T-cell (primary cell): ENCODE results near the gene NRSN2. TPM values are rescaled to one million over a fixed set of nuclear protein-coding genes. Genes with fewer than 3 reads are reported as not detected.
A peak's percentile ranks its signal among the peaks of the same experiment; 100 is the strongest.

ENCODE experiments used
- ATAC-seq, 4 experiments: fragments of 200-7000 bp in 3 of 4; fragments of 150-1000 bp in 1 of 4; cut with Tn5 transposase; replicated peaks in 1 of 4; 1 replicate in 3 of 4; 2 replicates in 1 of 4; pipeline ENCODE4 v1.10.0; 2021; ENCODE audit warnings: moderate library complexity in 3 of 4, mild to moderate bottlenecking in 2 of 4, moderate number of reproducible peaks in 1 of 4
- CTCF ChIA-PET, 2 donors: fragments of 300-600 bp; sonication (Branson Sonifier 250); formaldehyde crosslinking; loops; one replicate each; lab custom pipeline; 2022; ENCODE audit warnings: antibody characterized with exemption in 2 of 2; lab: Charles Lee
- POLR2A ChIA-PET, 2 donors: fragments of 300-600 bp; sonication (Branson Sonifier 250); formaldehyde crosslinking; loops; one replicate each; lab custom pipeline; 2022; ENCODE audit warnings: antibody characterized with exemption in 2 of 2; lab: Charles Lee
- DNase-seq, 35 experiments: peaks; one replicate each; pipeline versions ENCODE4 v3.0.0 to v3.0.0-alpha.2; 2013 to 2023
- H3K27ac ChIP-seq: one replicate; pipeline ENCODE4 v1.5.1; 2013; ENCODE audit warnings: low read length
- H3K27me3 ChIP-seq, 2 experiments: replicated peaks in 1 of 2; 1 replicate in 1 of 2; 2 replicates in 1 of 2; pipeline versions ENCODE4 v1.6.1 to v1.7.0; 2013; ENCODE audit warnings: low read length in 1 of 2, mixed read lengths in 1 of 2; ENCODE audit not compliant: control insufficient read depth in 2 of 2, insufficient read depth in 2 of 2; ENCODE audit errors: extremely low read depth in 1 of 2
- H3K36me3 ChIP-seq, 2 donors: 1 replicate in 1 of 2; 2 replicates in 1 of 2; pipeline versions ENCODE4 v1.6.1 to v1.7.0; 2013; ENCODE audit warnings: low read length in 1 of 2; ENCODE audit not compliant: control insufficient read depth in 2 of 2, insufficient read depth in 1 of 2; ENCODE audit errors: extremely low read depth in 1 of 2
- H3K4me1 ChIP-seq, 2 experiments: 1 replicate in 1 of 2; 2 replicates in 1 of 2; pipeline versions ENCODE4 v1.6.1 to v1.7.0; 2013; ENCODE audit warnings: low read length in 2 of 2, mixed read lengths in 1 of 2; ENCODE audit not compliant: insufficient read depth in 2 of 2, control insufficient read depth in 1 of 2; ENCODE audit errors: extremely low read depth in 1 of 2
- H3K4me3 ChIP-seq, 2 donors: 1 replicate in 1 of 2; 2 replicates in 1 of 2; pipeline versions ENCODE4 v1.5.1 to v1.7.0; 2013; ENCODE audit warnings: mild to moderate bottlenecking in 2 of 2, low read length in 1 of 2, moderate library complexity in 1 of 2; ENCODE audit not compliant: control insufficient read depth in 1 of 2; ENCODE audit errors: extremely low read depth in 1 of 2
- H3K9me3 ChIP-seq: 2 replicates; pipeline ENCODE4 v1.7.0; 2013
- H3K27ac Mint-ChIP-seq, 2 donors: one replicate each; pipeline ENCODE4 v1.8.0; 2020 to 2021; ENCODE audit warnings: mild to moderate bottlenecking in 2 of 2, mixed read lengths in 2 of 2
- H3K27me3 Mint-ChIP-seq, 2 donors: one replicate each; pipeline ENCODE4 v1.8.0; 2021 to 2022; ENCODE audit warnings: mixed read lengths in 2 of 2
- H3K36me3 Mint-ChIP-seq: one replicate; pipeline ENCODE4 v1.8.0; 2021; ENCODE audit warnings: mixed read lengths
- H3K4me1 Mint-ChIP-seq, 3 donors: one replicate each; pipeline ENCODE4 v1.8.0; 2020 to 2022; ENCODE audit warnings: mixed read lengths in 3 of 3, mild to moderate bottlenecking in 1 of 3
- H3K4me3 Mint-ChIP-seq, 3 donors: one replicate each; pipeline ENCODE4 v1.8.0; 2020 to 2022; ENCODE audit warnings: mild to moderate bottlenecking in 3 of 3, mixed read lengths in 3 of 3, moderate library complexity in 3 of 3
- H3K9me3 Mint-ChIP-seq, 3 donors: one replicate each; pipeline ENCODE4 v1.8.0; 2020 to 2022; ENCODE audit warnings: mixed read lengths in 3 of 3
- WGBS: methylation state at CpG from one replicate; pipeline ENCODE4 v1.1.5; 2013; ENCODE audit warnings: missing lambda C conversion rate; ENCODE audit not compliant: insufficient coverage; 5-methylcytosine and 5-hydroxymethylcytosine counted together
- total RNA-seq, 35 experiments: library from RNA in 6 of 35; stranded (reverse) in 6 of 35; fragments of 120-200 nt in 1 of 35; gene quantifications; one replicate each; pipeline versions ENCODE4 v1.2.1 to v1.2.4 and lab custom pipeline; 2013 to 2026

Gene NRSN2
- total RNA-seq (1 to 10 TPM in 4 of 5 donors, under 1 TPM in 1; 0.70 to 1.8 (median 1.3) TPM), total RNA-seq (lab: John Stamatoyannopoulos, UW) (0.04 to 1.9 (median 0.43) reads per million in 29 experiments)
- 0.55 TPM for total RNA-seq (2013)

GRCh38 chr20:346640-347316, at the start of gene NRSN2:
Gene NRSN2, plus strand, starts transcription at chr20:347111. Its CDS starts 2,533 bp downstream, at chr20:349644.
- peak in 2 of 35 experiments; percentile 23 to 35 for DNase-seq
- POLR2A ChIA-PET = no interaction called here
- H3K9me3 Mint-ChIP-seq = peaks cover 0 to 4% (median 1%) of the 10 kb centered on the region in 3 donors

GRCh38 chr20:297925-298775, 48.8 kb upstream of the NRSN2 start:
- H3K27me3 ChIP-seq = no peaks in the 10 kb centered on the region
- Mint-ChIP-seq H3K27me3 (no peaks in the 10 kb centered on the region), H3K4me1 (peaks cover 40 to 58% (median 41%) of the 10 kb centered on the region in 3 donors), H3K4me3 (peak overlapping the region; percentile 99), H3K27ac (peak overlapping the region; percentile 99), H3K9me3 (no peaks in the 10 kb centered on the region), H3K36me3 (peaks cover 6% of the 10 kb centered on the region)
- peaks cover 16 to 24% of the 10 kb centered on the region in 2 experiments for H3K4me1 ChIP-seq
- ChIA-PET POLR2A (interaction anchor here in 1 of 2 donors (0.8 kb wide), 1 partner anchor 26 kb away, joined by 5 read pairs; no protein-coding TSS in a partner anchor), CTCF (interaction anchor here in 1 of 2 donors (0.6 to 2.9 kb wide), 3 partner anchors 24 to 32 kb away, joined by 4 to 11 read pairs (median 4); partner anchors contain the start of gene SOX12)
- DNase-seq (peak in 29 of 35 experiments; percentile 6 to 59 (median 22)), ATAC-seq (peak; percentile 19 to 54 (median 30))
- H3K4me3 ChIP-seq = peak overlapping the region; percentile 81 to 97
- H3K27ac ChIP-seq = peak overlapping the region; percentile 88
- 0% methylated on average over 75 of the region's 75 CpGs for WGBS
- H3K36me3 ChIP-seq = peaks cover 3 to 4% of the 10 kb centered on the region in 2 donors
- H3K9me3 ChIP-seq = no peaks in the 10 kb centered on the region

More at GRCh38 chr20:346640-347316, at the start of gene NRSN2:
- Mint-ChIP-seq H3K27ac (no peak within 1 kb of the TSS), H3K36me3 (no peaks in the 10 kb centered on the region), H3K27me3 (no peaks in the 10 kb centered on the region), H3K4me1 (peaks cover 12 to 16% (median 12%) of the 10 kb centered on the region in 3 donors), H3K4me3 (peak within 1 kb of the TSS; percentile 87 to 90 (median 87))
- Histone ChIP-seq H3K4me3 (peak within 1 kb of the TSS; percentile 72 to 84), H3K4me1 (peaks cover 0 to 23% of the 10 kb centered on the region in 2 experiments), H3K27ac (no peak within 1 kb of the TSS), H3K9me3 (no peaks in the 10 kb centered on the region), H3K27me3 (peaks cover 0 to 16% of the 10 kb centered on the region in 2 experiments), H3K36me3 (no peaks in the 10 kb centered on the region)
- CTCF ChIA-PET = no interaction called here
- ATAC-seq = peak; percentile 27 to 46 (median 37)
- WGBS = 22% methylated on average over 42 of the region's 50 CpGs

- 2% methylated on average over 5 of the region's 15 CpGs for WGBS
- no peaks in the 10 kb centered on the region for H3K9me3 Mint-ChIP-seq
- H3K27ac ChIP-seq = peak overlapping the region; percentile 88
- H3K36me3 ChIP-seq = peaks cover 3 to 4% of the 10 kb centered on the region in 2 donors
- POLR2A ChIA-PET = interaction anchor here in 1 of 2 donors (0.5 kb wide), 1 partner anchor 24 kb away, joined by 4 read pairs; no protein-coding TSS in a partner anchor
- ATAC-seq = peak in 2 of 4 experiments; percentile 10 to 18
- H3K27me3 Mint-ChIP-seq = no peaks in the 10 kb centered on the region
- H3K36me3 Mint-ChIP-seq = peaks cover 6% of the 10 kb centered on the region
- CTCF ChIA-PET = interaction anchor here in 1 of 2 donors (1.1 to 2.9 kb wide), 2 partner anchors 26 to 32 kb away, joined by 4 to 11 read pairs; partner anchors contain the start of gene SOX12
- H3K4me3 Mint-ChIP-seq = peak overlapping the region; percentile 99
- H3K9me3 ChIP-seq = no peaks in the 10 kb centered on the region
- peak in 1 of 35 experiments; percentile 48 for DNase-seq
- H3K27ac Mint-ChIP-seq = peak overlapping the region; percentile 99
- peaks cover 16 to 24% of the 10 kb centered on the region in 2 experiments for H3K4me1 ChIP-seq
- H3K4me3 ChIP-seq = peak overlapping the region; percentile 81 to 97
- H3K4me1 Mint-ChIP-seq = peaks cover 40 to 58% (median 41%) of the 10 kb centered on the region in 3 donors
- H3K27me3 ChIP-seq = no peaks in the 10 kb centered on the region
Observed at GRCh38 chr20:298776-299391, 48.0 kb upstream of the NRSN2 start.

- Mint-ChIP-seq H3K36me3 (peaks cover 6% of the 10 kb centered on the region), H3K9me3 (no peaks in the 10 kb centered on the region), H3K4me3 (peak overlapping the region; percentile 21 to 99 (median 61)), H3K27ac (peak overlapping the region; percentile 34 to 76), H3K27me3 (no peaks in the 10 kb centered on the region), H3K4me1 (peaks cover 40 to 58% (median 40%) of the 10 kb centered on the region in 3 donors)
- Histone ChIP-seq H3K9me3 (no peaks in the 10 kb centered on the region), H3K36me3 (peaks cover 3 to 4% of the 10 kb centered on the region in 2 donors), H3K4me1 (peaks cover 16 to 24% of the 10 kb centered on the region in 2 experiments), H3K27ac (no peak overlapping the region), H3K4me3 (no peak overlapping the region), H3K27me3 (no peaks in the 10 kb centered on the region)
- ChIA-PET POLR2A (no interaction called here), CTCF (interaction anchor here (1.0 to 2.9 kb wide), 3 partner anchors 12 to 31 kb away, joined by 3 to 11 read pairs (median 4); partner anchors contain the start of gene SOX12 (in 1 of the 2))
- ATAC-seq (no peak), DNase-seq (no peak)
- 76% methylated on average over 4 of the region's 10 CpGs for WGBS
Observed at GRCh38 chr20:300345-300990, 46.4 kb upstream of the NRSN2 start.

GRCh38 chr20:301886-302848, 44.7 kb upstream of the NRSN2 start:
- CTCF ChIA-PET = no interaction called here
- H3K4me1 ChIP-seq = peaks cover 11 to 22% of the 10 kb centered on the region in 2 experiments
- H3K9me3 ChIP-seq = no peaks in the 10 kb centered on the region
- H3K4me1 Mint-ChIP-seq = peaks cover 28 to 41% (median 29%) of the 10 kb centered on the region in 3 donors
- no peak overlapping the region for H3K27ac Mint-ChIP-seq
- WGBS = 83% methylated on average over 6 of the region's 13 CpGs
- H3K27ac ChIP-seq = no peak overlapping the region
- H3K27me3 ChIP-seq = no peaks in the 10 kb centered on the region
- no peak overlapping the region for H3K4me3 Mint-ChIP-seq
- H3K36me3 Mint-ChIP-seq = peaks cover 6% of the 10 kb centered on the region
- ATAC-seq (no peak), DNase-seq (no peak)
- no peaks in the 10 kb centered on the region for H3K9me3 Mint-ChIP-seq
- H3K4me3 ChIP-seq = no peak overlapping the region
- H3K27me3 Mint-ChIP-seq = no peaks in the 10 kb centered on the region
- peaks cover 3 to 4% of the 10 kb centered on the region in 2 donors for H3K36me3 ChIP-seq
- POLR2A ChIA-PET = no interaction called here
